LoVo (cell line): ENCODE measurements around the gene MCU.
"Not testable (repeated sequence)": the region's sequence is repeated elsewhere in the genome, so short reads cannot be mapped to it uniquely, and the experiment has no call there.

Source experiments
- DNase-seq: peaks from one replicate; pipeline ENCODE4 v3.0.0-alpha.2; 2016; ENCODE audit warnings: low spot score

The MCU gene

DNA sequence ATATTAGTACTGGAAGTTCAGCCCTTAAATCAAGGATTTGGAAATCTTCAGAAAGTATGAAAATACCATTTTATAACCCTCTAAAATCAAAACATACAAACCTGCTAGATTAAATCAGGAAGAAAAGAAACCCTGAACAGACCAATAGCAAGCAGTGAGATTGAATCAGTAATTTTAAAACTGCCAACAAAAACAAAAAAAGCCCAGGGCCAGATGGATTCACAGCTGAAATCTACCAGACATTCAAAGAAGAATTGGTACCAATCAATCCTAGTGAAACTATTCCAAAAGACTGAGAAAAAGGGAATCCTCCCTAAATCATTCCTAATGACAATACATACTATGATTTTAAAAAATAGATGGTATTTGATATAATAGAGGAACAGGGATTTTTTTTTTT, 70.1 kb downstream of the MCU start:
- no peak for DNase-seq

- no peak for DNase-seq
Measured at GRCh38 chr10:72763201-72763600, 71.3 kb downstream of the MCU start.

DNA sequence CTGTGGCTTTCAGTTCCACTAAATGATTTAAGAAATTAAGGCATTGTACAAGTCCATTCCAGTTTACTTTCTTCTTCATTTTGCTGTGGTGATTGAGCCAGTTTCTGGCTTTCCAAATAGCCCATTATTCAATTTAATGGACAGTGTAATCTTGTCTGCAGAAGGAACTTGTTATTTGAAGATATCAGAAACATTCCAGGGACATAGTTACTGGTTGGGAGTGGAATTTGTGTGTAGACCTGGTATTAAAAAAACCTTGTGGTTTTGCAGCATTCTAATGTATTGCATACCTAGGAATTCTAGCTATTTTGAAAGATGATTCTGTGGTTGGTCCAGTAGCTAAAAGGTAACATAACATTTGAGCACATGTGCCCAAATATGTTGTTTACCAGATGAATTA, 72.2 kb downstream of the MCU start:
- DNase-seq, result peak; percentile 27

GRCh38 chr10:72765051-72765745, 73.3 kb downstream of the MCU start:
- no peak for DNase-seq

DNA sequence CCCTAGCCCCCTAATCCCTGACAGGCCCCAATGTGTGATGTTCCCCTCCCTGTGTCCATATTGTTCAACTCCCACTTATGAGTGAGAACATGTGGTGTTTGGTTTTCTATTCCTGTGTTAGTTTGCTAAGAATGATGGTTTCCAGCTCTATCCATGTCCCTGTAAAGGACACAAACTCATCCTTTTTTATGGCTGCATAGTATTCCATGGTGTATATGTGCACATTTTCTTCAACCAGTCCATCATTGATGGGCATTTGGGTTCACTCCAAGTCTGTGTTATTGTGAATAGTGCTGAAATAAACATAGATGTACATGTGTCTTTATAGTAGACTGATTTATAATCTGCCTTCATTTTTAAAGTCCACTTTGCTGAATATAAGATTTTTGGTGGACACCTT, 79.3 kb downstream of the MCU start:
- not testable (repeated sequence) for DNase-seq

DNA sequence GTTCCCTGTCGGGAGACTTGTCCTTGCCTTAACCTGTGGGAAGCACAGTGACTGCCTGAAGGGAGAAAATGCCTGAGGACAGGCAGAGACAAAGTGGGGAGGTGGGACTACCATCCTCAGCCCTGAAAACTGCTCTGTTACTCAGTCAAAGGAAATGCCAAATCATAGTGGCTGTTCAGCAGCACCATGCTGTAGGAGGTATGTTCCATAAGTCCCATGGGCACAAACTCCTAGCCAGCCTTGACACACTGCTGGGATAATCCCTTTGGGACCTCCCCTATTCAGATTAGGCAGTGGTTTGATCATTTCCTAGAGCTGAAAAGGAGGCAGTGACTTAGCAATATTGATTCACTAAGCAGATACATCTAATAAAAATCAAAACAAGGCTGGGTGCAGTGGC, 80.1 kb downstream of the MCU start:
- DNase-seq, result no peak

GRCh38 chr10:72779874-72780273, 87.9 kb downstream of the MCU start:
- no peak for DNase-seq

DNA sequence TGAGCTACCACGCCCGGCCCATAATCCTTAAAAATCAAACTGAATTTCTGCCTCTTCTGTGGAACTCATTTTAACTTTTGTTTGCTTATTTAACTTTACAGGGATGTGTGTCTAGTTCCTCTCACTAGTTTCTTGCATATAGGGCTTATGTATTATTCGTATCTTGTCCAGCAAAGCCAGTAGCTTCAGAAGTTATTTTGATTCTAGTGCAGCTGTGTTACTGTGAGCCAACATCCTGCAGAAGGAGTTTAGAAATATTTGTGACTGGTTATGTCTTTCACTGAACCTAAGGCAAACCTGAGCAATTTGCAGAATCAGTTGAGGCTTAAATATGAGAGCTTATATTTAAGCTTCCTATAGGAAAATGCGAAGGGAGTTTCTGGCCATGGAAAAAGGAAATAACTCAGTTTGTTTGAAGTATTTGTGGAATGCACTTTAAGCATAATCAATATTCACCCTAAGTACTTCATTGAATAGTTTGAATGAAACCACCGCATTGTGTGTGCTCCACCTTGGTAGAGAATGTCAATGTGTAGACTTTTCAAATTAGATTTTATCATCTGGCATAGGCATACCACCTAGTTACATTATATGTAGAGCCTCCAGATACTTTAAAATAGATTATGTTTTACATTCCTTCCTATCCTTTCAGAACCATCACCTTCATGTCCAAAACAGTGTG, 90.8 kb downstream of the MCU start:
- no peak for DNase-seq

DNA sequence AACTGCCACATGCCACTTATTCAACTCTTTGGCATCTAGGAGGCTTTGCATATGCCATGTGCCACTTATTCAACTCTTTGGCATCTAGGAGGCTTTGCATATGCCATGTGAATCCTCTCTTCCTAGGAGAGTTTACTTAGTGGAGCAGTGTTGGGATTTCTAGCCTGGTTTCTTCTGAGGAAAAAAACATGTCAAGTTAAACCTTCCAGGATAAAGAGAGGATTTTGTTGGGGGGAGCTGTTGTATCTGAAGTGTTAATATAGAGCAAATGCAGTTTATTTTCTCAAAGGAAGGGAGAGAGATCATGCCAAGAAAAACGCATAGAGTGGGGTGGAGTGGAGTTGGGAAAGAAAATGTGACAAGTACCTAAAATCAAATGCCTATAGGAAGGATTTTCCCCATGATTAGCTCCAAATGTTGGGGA, 91.5 kb downstream of the MCU start:
- no peak for DNase-seq

- DNase-seq, result no peak
Measured at GRCh38 chr10:72784551-72785351, 92.8 kb downstream of the MCU start.

GRCh38 chr10:72785409-72785808, 93.5 kb downstream of the MCU start:
- no peak for DNase-seq

DNA sequence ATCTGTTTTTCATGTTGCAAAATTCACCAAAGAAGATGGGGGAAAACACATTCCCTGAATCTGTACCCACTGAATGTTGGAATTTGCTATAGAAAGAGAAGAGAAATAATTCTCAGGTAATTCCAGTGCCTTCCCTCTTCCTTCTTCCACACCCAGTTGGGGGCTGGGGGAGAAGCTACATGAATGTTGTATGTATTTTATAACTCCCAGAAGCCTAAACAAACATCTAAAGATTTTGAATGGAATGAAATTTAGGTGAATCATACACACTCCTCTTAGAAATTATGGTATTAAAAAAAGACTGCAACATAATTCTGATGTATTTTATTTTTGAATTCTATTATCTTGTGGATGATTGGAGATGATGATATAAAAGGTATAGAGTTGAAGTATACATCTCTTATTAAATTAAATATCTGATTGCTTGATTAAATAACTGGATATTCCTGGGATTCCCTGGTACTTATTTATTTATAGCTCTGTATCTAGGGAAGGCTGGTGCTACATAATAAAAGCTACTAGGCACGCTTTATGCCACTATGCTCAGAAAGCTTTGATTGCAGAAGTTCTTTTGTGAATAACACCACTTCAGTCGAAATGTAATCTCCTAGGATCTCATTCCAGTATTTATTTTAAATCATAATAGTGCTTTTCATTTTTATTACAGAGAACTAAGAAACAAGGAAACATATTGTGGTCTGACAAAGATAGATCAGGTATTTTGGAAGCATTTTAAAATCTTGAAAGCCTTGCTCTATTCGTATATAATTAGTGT, 98.5 kb downstream of the MCU start:
- no peak for DNase-seq

- no peak for DNase-seq
Measured at GRCh38 chr10:72792288-72792687, 100.3 kb downstream of the MCU start.

GRCh38 chr10:72793752-72794151, 101.8 kb downstream of the MCU start:
- DNase-seq, result no peak

GRCh38 chr10:72794260-72794659, 102.3 kb downstream of the MCU start:
- no peak for DNase-seq

GRCh38 chr10:72796042-72796441, 104.1 kb downstream of the MCU start:
- DNase-seq, result no peak

DNA sequence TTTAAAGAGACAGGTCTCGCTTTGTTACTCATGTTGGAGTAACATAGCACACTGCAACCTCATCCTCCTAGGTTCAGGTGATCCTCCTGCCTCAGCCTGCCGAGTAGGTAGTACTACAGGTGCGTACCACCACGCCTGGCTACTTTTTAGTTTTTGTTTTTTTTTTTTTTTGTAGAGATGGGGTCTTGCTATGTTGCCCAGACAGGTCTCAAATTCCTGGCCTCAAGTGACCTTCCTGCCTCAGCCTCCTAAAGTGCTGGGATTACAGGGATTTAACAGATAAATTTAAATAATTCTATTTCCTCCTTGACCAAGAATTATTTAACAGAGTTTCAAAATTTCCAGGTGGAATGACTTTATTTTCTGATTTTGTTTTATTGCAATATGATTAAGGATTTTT, 104.6 kb downstream of the MCU start:
- DNase-seq, result no peak

GRCh38 chr10:72800000-72800740, 108.2 kb downstream of the MCU start:
- no peak for DNase-seq

- no peak for DNase-seq
Measured at GRCh38 chr10:72800741-72801092, 108.8 kb downstream of the MCU start.

GRCh38 chr10:72801263-72801868, 109.4 kb downstream of the MCU start:
- no peak for DNase-seq

DNA sequence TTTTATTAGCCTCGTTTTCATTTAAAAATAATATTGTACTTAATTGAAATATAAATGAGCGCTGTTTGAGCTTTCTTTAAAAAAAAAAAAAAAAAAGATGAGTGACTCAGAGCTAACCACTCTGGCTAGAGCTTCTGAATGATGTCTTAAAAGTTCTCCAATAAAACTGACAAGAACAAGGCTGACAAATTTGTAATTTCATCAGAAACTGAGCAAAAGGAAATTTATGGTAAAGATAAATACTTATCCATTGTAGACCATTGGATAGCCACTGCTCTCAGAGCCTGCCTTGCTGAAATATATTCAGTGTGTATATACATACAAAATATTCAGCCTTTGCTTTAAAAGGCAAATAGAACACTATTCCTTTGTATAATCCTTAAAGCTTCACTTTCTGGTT, 110.4 kb downstream of the MCU start:
- DNase-seq, result no peak
